ENCODE results near the gene SEPTIN1. TPM values are rescaled to one million over a fixed set of nuclear protein-coding genes. Genes with fewer than 3 reads are reported as not detected.

Gene SEPTIN1
- total and polyA plus RNA-seq, 2 experiments from 2014 or later = 0.21 to 3.9 TPM

- TF ChIP-seq, protein P1, sequence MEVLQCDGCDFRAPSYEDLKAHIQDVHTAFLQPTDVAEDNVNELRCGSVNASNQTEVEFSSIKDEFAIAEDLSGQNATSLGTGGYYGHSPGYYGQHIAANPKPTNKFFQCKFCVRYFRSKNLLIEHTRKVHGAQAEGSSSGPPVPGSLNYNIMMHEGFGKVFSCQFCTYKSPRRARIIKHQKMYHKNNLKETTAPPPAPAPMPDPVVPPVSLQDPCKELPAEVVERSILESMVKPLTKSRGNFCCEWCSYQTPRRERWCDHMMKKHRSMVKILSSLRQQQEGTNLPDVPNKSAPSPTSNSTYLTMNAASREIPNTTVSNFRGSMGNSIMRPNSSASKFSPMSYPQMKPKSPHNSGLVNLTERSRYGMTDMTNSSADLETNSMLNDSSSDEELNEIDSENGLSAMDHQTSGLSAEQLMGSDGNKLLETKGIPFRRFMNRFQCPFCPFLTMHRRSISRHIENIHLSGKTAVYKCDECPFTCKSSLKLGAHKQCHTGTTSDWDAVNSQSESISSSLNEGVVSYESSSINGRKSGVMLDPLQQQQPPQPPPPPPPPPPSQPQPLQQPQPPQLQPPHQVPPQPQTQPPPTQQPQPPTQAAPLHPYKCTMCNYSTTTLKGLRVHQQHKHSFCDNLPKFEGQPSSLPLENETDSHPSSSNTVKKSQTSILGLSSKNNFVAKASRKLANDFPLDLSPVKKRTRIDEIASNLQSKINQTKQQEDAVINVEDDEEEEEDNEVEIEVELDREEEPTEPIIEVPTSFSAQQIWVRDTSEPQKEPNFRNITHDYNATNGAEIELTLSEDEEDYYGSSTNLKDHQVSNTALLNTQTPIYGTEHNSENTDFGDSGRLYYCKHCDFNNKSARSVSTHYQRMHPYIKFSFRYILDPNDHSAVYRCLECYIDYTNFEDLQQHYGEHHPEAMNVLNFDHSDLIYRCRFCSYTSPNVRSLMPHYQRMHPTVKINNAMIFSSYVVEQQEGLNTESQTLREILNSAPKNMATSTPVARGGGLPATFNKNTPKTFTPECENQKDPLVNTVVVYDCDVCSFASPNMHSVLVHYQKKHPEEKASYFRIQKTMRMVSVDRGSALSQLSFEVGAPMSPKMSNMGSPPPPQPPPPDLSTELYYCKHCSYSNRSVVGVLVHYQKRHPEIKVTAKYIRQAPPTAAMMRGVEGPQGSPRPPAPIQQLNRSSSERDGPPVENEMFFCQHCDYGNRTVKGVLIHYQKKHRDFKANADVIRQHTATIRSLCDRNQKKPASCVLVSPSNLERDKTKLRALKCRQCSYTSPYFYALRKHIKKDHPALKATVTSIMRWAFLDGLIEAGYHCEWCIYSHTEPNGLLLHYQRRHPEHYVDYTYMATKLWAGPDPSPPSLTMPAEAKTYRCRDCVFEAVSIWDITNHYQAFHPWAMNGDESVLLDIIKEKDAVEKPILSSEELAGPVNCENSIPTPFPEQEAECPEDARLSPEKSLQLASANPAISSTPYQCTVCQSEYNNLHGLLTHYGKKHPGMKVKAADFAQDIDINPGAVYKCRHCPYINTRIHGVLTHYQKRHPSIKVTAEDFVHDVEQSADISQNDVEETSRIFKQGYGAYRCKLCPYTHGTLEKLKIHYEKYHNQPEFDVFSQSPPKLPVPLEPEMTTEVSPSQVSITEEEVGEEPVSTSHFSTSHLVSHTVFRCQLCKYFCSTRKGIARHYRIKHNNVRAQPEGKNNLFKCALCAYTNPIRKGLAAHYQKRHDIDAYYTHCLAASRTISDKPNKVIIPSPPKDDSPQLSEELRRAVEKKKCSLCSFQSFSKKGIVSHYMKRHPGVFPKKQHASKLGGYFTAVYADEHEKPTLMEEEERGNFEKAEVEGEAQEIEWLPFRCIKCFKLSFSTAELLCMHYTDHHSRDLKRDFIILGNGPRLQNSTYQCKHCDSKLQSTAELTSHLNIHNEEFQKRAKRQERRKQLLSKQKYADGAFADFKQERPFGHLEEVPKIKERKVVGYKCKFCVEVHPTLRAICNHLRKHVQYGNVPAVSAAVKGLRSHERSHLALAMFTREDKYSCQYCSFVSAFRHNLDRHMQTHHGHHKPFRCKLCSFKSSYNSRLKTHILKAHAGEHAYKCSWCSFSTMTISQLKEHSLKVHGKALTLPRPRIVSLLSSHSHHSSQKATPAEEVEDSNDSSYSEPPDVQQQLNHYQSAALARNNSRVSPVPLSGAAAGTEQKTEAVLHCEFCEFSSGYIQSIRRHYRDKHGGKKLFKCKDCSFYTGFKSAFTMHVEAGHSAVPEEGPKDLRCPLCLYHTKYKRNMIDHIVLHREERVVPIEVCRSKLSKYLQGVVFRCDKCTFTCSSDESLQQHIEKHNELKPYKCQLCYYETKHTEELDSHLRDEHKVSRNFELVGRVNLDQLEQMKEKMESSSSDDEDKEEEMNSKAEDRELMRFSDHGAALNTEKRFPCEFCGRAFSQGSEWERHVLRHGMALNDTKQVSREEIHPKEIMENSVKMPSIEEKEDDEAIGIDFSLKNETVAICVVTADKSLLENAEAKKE (CRISPR knock-in tag; IDR thresholded peaks at IDR 0.05) = no peak
- TF ChIP-seq EZH2 (IDR thresholded peaks at IDR 0.05; ENCODE audit: low read depth, unreplicated experiment) (no peak), ETS1 (IDR thresholded peaks at IDR 0.05) (no peak)
Measured at GRCh38 chr16:30350134-30350871, 32.1 kb downstream of the SEPTIN1 start (continued).

- H3K36me3 Mint-ChIP-seq (ENCODE audit: low read depth) = peaks cover 53% of the 10 kb centered on the region
- Histone ChIP-seq H3K27me3 (ENCODE audit: insufficient read depth) (no peaks in the 10 kb centered on the region), H3K79me2 (replicated peaks; ENCODE audit: insufficient read depth) (peaks cover 12% of the 10 kb centered on the region), H3K27ac (ENCODE audit: low read depth) (no peak overlapping the region), H2AFZ (no peak overlapping the region), H3F3A (replicated peaks; ENCODE audit: low read depth) (0 out of 2 replicates have a peak, but pooled peaks cover 12% of the 10 kb centered on the region), H3K36me3 (ENCODE audit: insufficient read depth) (peaks cover 7% of the 10 kb centered on the region; the same call in 1 of the 2 replicates), H3K9me2 (ENCODE audit: insufficient read depth) (no peaks in the 10 kb centered on the region), H3K4me2 (no peak overlapping the region), H3K4me3 (no peak overlapping the region), H3K4me1 (ENCODE audit: insufficient read depth) (no peaks in the 10 kb centered on the region; the same call in 1 of the 2 replicates), H4K20me1 (replicated peaks; ENCODE audit: insufficient read depth) (no peaks in the 10 kb centered on the region)
- no peak overlapping the region for H3K27ac Mint-ChIP-seq
- peaks cover 11% of the 10 kb centered on the region for H3K27me3 Mint-ChIP-seq (ENCODE audit: insufficient read depth, low read depth, poor library complexity)
- H3K4me3 Mint-ChIP-seq = no peak overlapping the region
- peaks cover 4% of the 10 kb centered on the region; the same call in 2 of the 3 replicates for H3K9me3 Mint-ChIP-seq
- DNase-seq (ENCODE audit: low spot score) (no peak), ATAC-seq (no peak)
- peaks cover 6% of the 10 kb centered on the region for H3K4me1 Mint-ChIP-seq
- TF ChIP-seq STAT1 (IDR thresholded peaks at IDR 0.05; ENCODE audit: unreplicated experiment) (no peak), ZNF114 (CRISPR knock-in tag; IDR thresholded peaks at IDR 0.05) (no peak), EZH2 (IDR thresholded peaks at IDR 0.05; ENCODE audit: low read depth, unreplicated experiment) (no peak), CREB1 (CRISPR knock-in tag; IDR thresholded peaks at IDR 0.05; ENCODE audit: low read depth) (no peak)
- TF ChIP-seq, protein P2, sequence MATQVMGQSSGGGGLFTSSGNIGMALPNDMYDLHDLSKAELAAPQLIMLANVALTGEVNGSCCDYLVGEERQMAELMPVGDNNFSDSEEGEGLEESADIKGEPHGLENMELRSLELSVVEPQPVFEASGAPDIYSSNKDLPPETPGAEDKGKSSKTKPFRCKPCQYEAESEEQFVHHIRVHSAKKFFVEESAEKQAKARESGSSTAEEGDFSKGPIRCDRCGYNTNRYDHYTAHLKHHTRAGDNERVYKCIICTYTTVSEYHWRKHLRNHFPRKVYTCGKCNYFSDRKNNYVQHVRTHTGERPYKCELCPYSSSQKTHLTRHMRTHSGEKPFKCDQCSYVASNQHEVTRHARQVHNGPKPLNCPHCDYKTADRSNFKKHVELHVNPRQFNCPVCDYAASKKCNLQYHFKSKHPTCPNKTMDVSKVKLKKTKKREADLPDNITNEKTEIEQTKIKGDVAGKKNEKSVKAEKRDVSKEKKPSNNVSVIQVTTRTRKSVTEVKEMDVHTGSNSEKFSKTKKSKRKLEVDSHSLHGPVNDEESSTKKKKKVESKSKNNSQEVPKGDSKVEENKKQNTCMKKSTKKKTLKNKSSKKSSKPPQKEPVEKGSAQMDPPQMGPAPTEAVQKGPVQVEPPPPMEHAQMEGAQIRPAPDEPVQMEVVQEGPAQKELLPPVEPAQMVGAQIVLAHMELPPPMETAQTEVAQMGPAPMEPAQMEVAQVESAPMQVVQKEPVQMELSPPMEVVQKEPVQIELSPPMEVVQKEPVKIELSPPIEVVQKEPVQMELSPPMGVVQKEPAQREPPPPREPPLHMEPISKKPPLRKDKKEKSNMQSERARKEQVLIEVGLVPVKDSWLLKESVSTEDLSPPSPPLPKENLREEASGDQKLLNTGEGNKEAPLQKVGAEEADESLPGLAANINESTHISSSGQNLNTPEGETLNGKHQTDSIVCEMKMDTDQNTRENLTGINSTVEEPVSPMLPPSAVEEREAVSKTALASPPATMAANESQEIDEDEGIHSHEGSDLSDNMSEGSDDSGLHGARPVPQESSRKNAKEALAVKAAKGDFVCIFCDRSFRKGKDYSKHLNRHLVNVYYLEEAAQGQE (IDR thresholded peaks at IDR 0.05; ENCODE audit: unreplicated experiment) = no peak
Measured at GRCh38 chr16:30349675-30350074, 32.7 kb downstream of the SEPTIN1 start.
